ENCODE data around the gene ZBTB37. TPM values are rescaled to one million over a fixed set of nuclear protein-coding genes. Genes with fewer than 3 reads are reported as not detected.
A peak's percentile ranks its signal among the peaks of the same experiment; 100 is the strongest.

Gene ZBTB37
- total RNA-seq, 4 donors from 2014 or later, result 7.1 to 31.3 (median 11.2) TPM

DNA sequence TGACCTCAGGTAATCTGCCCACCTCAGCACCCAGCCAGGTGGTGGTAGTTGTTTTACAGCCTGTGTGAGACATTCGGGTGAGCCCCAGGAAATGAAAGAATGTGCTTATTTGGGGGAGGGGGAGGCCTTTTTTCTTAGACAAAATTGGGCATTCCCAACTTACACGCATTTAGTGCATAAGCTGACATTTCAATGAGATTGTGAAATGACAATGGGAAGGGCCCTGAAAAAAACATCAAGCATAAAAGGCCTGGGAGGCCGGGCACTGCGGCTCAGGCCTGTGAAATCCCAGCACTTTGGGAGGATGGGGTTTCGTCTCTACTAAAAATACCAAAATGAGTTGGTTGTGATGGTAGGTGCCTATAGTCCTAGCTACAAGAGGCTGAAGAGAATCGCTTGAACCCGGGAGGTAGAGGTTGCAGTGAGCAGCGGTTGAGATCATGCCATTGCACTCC, 5.4 kb upstream of the ZBTB37 start:
- no peaks in the 10 kb centered on the region for H3K4me1 ChIP-seq
- no peaks in the 10 kb centered on the region for H3K27me3 ChIP-seq
- H3K4me3 ChIP-seq, result no peak overlapping the region
- no peaks in the 10 kb centered on the region for H3K36me3 ChIP-seq
- no peaks in the 10 kb centered on the region for H3K9me3 ChIP-seq
- H3K27ac ChIP-seq, result no peak overlapping the region
- no peak for DNase-seq
- TF ChIP-seq POLR2A (IDR thresholded peaks at IDR 0.05), result no peak
- TF ChIP-seq, protein P1, sequence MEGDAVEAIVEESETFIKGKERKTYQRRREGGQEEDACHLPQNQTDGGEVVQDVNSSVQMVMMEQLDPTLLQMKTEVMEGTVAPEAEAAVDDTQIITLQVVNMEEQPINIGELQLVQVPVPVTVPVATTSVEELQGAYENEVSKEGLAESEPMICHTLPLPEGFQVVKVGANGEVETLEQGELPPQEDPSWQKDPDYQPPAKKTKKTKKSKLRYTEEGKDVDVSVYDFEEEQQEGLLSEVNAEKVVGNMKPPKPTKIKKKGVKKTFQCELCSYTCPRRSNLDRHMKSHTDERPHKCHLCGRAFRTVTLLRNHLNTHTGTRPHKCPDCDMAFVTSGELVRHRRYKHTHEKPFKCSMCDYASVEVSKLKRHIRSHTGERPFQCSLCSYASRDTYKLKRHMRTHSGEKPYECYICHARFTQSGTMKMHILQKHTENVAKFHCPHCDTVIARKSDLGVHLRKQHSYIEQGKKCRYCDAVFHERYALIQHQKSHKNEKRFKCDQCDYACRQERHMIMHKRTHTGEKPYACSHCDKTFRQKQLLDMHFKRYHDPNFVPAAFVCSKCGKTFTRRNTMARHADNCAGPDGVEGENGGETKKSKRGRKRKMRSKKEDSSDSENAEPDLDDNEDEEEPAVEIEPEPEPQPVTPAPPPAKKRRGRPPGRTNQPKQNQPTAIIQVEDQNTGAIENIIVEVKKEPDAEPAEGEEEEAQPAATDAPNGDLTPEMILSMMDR (IDR thresholded peaks at IDR 0.05), result no peak
- intact Hi-C loops (cut with DNase I; ENCODE audit: low total_unique reads), result no loop called here

DNA sequence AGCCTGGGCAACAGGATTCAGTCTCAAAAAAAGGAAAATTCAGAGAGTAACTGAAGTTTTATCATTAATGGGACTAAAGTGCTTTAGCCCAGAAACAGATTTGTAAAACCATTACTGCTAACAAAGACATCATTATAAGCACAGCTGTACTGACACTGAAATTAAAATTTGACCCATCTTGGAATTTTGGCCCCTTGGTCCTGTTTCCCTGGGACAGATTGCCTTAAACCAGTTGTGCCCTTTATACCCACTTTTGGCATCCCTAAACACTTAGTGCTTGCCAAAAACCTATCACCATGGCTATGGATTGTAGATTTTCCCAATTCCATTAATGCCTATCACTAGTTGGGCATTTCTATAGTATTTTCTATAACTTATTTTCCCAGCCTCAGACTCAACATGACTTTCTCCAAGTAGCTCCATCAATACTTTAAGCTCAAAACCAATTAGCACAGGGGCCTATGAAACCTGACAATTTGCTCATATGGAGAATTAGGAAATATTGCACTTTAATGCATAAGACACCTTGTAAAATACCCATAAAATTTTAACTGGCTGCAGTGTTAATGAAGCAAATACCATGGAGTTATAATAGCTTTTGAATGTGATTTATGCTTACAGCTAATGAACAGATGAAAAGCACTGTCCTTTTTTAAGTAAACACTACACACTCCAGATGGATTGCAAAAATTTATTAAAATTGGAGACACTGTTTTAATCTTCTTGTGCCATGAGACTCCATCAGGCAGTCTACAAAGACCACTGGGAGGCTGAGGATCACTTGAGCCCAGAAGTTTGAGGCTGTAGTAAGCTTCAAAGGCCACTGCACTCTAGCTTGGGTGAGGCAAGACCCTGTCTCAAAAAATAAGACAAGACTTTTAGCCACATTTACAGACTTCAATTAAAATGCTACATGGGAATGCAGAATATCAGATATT, 4.7 kb upstream of the ZBTB37 start:
- Histone ChIP-seq H3K4me1 (no peaks in the 10 kb centered on the region), H3K27ac (no peak overlapping the region), H3K9me3 (no peaks in the 10 kb centered on the region), H3K36me3 (no peaks in the 10 kb centered on the region), H3K4me3 (no peak overlapping the region), H3K27me3 (no peaks in the 10 kb centered on the region)
- TF ChIP-seq POLR2A (IDR thresholded peaks at IDR 0.05), result no peak
- TF ChIP-seq, protein P1 (IDR thresholded peaks at IDR 0.05), result no peak
- no peak for DNase-seq
- intact Hi-C loops (cut with DNase I; ENCODE audit: low total_unique reads), result no loop called here

GRCh38 chr1:173864179-173864867, 3.9 kb upstream of the ZBTB37 start:
- Histone ChIP-seq H3K27me3 (no peaks in the 10 kb centered on the region), H3K4me3 (no peak overlapping the region), H3K36me3 (no peaks in the 10 kb centered on the region), H3K4me1 (no peaks in the 10 kb centered on the region), H3K27ac (no peak overlapping the region), H3K9me3 (no peaks in the 10 kb centered on the region)
- TF ChIP-seq, protein P1 (IDR thresholded peaks at IDR 0.05), result no peak
- TF ChIP-seq POLR2A (IDR thresholded peaks at IDR 0.05), result no peak
- intact Hi-C loops (cut with DNase I; ENCODE audit: low total_unique reads), result no loop called here
- no peak for DNase-seq

- H3K36me3 ChIP-seq, result no peaks in the 10 kb centered on the region
- intact Hi-C loops (cut with DNase I; ENCODE audit: low total_unique reads), result loop anchor here (5.0 kb wide), 1 partner anchor 157 kb away; the partner anchor contains the start of gene RC3H1
- peak overlapping the region in 1 of 2 donors; percentile 87 for H3K27ac ChIP-seq
Measured at GRCh38 chr1:173865468-173866164, 2.6 kb upstream of the ZBTB37 start.

More at GRCh38 chr1:173865468-173866164, 2.6 kb upstream of the ZBTB37 start:
- H3K27me3 ChIP-seq, result no peaks in the 10 kb centered on the region
- H3K4me1 ChIP-seq, result no peaks in the 10 kb centered on the region
- no peak overlapping the region for H3K4me3 ChIP-seq
- DNase-seq, result no peak
- TF ChIP-seq POLR2A (IDR thresholded peaks at IDR 0.05), result no peak
- TF ChIP-seq, protein P1 (IDR thresholded peaks at IDR 0.05), result no peak
- no peaks in the 10 kb centered on the region for H3K9me3 ChIP-seq
